HG03175 (cell line): ENCODE data around the gene EHMT1.

Experiments used
- ATAC-seq: cut with Tn5 transposase; IDR thresholded peaks from one replicate; pipeline ENCODE4 v1.9.1; 2021; ENCODE audit warnings: mild to moderate bottlenecking, moderate library complexity; ENCODE audit not compliant: unreplicated experiment

EHMT1 gene

GRCh38 chr9:137734181-137734580 lies 115.4 kb downstream of the EHMT1 start:
- ATAC-seq = no peak

- ATAC-seq = peak; percentile 89
These were observed 119.4 kb downstream of the EHMT1 start for GRCh38 chr9:137738182-137738696.

- peak; percentile 7 for ATAC-seq
These were observed 119.9 kb downstream of the EHMT1 start for GRCh38 chr9:137738703-137739102.

- ATAC-seq = no peak
These were observed 120.8 kb downstream of the EHMT1 start for GRCh38 chr9:137739371-137740309.

GRCh38 chr9:137740312-137740711 lies 121.5 kb downstream of the EHMT1 start:
- ATAC-seq = no peak

GRCh38 chr9:137741330-137741729 lies 122.5 kb downstream of the EHMT1 start:
- no peak for ATAC-seq

GRCh38 chr9:137742698-137743097 lies 123.9 kb downstream of the EHMT1 start:
- ATAC-seq = no peak

GRCh38 chr9:137743695-137744094 lies 124.9 kb downstream of the EHMT1 start:
- no peak for ATAC-seq

GRCh38 chr9:137744632-137745183 lies 125.9 kb downstream of the EHMT1 start:
- ATAC-seq = no peak

GRCh38 chr9:137745541-137745991 lies 126.8 kb downstream of the EHMT1 start:
- ATAC-seq = peak; percentile 67

- ATAC-seq = no peak
These were observed 129.5 kb downstream of the EHMT1 start for GRCh38 chr9:137748311-137748710.

- ATAC-seq = no peak
These were observed 129.9 kb downstream of the EHMT1 start for GRCh38 chr9:137748741-137749140.

- no peak for ATAC-seq
These were observed 130.7 kb downstream of the EHMT1 start for GRCh38 chr9:137749511-137749910.

GRCh38 chr9:137750007-137750406 lies 131.2 kb downstream of the EHMT1 start:
- no peak for ATAC-seq

GRCh38 chr9:137750566-137750965 lies 131.8 kb downstream of the EHMT1 start:
- ATAC-seq = no peak

- no peak for ATAC-seq
These were observed 132.8 kb downstream of the EHMT1 start for GRCh38 chr9:137751616-137752015.

- no peak for ATAC-seq
These were observed 133.6 kb downstream of the EHMT1 start for GRCh38 chr9:137752426-137752825.

GRCh38 chr9:137753192-137753765 lies 134.5 kb downstream of the EHMT1 start:
- ATAC-seq = no peak

- ATAC-seq = no peak
These were observed 136.6 kb downstream of the EHMT1 start for GRCh38 chr9:137755261-137755927.

- no peak for ATAC-seq
These were observed 137.4 kb downstream of the EHMT1 start for GRCh38 chr9:137756045-137756744.
